CD1c-positive myeloid dendritic cell (primary cell): ENCODE data around the gene AATK.

Source experiments
- DNase-seq: peaks from one replicate; pipeline ENCODE4 v3.0.0-alpha.2; 2016; ENCODE audit errors: extremely low spot score

AATK gene

DNA sequence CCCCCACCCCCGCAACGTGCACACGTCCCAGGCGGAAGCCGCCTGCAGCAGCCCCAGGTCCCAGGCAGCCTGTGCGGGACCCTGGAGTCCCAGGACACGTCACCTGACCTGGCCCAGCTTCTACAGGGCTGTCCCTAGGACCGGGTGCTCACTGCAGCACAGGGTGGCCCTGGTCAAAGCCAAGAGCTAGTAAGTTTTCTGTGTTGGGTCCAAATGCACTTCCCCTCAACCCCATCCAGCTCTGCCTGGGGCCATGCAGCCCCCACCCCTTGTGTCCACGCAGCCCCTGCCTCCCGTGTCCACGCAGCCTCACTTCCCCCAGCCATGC is 22.9 kb downstream of the AATK start:
- DNase-seq = no peak

DNA sequence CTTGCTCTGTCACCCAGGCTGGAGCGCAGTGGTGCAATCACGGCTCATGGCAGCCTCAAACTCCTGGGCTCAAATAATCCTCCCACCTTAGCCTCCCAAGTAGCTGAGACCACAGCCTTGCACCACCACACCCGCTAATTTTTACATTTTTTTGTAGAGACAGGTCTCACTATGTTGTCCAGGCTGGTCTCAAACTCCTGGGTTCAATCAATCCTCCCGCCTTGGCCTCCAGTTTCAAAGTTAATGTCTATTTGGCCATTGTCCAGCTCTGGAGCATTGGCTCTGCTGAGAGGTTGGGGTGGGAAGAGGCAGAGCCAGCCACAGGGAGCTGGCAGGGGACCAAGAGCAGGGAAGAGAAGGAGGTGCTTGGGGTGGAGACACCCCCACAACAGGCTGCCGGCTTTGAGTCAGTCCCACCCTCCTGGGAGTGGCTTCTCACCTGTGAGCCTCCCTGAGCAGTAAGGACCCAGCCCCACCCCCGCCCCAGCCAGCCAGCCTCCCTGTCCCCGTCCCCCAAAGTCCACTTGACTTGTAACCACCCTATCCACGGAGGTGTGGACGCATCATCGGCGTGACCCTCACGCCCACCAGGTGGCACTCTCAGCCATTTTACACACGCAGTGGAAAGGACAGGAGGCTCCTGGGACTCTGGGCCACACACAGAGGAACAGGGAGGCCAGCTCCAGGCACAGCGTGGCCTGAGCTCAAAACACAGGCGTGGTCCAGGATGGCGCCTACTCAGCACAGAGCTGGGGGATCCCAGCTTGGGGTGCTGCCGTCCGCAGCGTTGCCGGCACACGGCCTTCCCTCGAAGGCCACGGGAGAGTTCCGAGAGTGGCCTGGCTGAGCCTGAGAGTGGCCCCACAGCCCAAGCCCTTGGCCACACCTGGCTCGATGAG is 23.5 kb downstream of the AATK start:
- DNase-seq = peak; percentile 87

DNA sequence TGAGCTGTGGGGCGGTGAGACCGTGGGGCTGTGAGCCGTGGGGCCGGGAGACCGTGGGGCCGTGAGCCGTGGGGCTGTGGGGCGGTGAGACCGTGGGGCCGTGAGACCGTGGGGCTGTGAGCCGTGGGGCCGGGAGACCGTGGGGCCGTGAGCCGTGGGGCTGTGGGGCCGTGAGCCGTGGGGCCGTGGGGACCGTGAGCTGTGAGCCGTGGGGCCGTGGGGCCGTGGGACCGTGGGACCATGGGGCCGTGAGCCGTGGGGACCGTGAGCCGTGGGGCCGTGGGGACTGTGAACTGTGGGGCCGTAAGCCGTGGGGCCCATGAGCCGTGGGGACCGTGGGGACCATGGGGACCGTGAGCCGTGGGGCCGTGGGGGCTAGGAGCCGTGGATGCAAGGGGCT is 25.3 kb downstream of the AATK start:
- DNase-seq = no peak

DNA sequence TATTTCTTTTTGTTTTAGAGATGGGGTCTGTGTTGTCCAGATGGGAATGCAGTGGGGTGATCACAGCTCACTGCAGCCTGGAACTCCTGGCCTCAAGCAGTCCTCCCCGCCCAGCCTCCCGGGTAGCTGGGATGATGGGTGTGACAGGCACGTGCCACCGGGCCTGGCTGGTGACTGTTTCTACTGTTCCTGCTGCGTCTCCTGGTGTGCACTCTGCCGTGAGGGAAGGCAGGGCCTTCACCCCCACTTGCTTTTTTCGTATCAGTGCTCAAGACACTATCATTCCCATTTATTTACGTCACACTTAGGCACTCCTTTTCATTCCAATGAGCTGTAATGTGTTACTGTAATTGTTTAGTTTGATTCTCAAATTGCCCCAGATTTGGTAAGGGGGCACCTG is 26.0 kb downstream of the AATK start:
- no peak for DNase-seq

DNA sequence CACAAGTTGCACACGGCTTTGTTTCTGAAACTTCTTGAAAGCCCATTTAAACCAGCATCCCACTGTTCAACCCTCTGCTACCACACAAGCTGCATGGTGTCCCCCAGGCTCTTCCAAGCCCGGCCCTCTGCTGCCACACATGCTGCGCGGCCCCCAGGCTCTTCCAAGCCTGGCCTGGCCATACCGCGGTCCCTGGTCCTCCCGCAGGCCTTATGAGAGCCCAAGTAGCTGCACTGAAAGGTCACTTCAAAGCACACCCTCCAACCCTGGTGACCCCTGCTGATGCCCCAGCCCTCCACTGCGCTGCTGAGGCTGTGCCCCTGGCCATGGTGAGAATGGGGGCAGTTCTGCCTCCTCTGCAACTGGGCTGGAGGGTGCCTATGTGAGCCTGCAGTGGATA is 26.6 kb downstream of the AATK start:
- no peak for DNase-seq

DNA sequence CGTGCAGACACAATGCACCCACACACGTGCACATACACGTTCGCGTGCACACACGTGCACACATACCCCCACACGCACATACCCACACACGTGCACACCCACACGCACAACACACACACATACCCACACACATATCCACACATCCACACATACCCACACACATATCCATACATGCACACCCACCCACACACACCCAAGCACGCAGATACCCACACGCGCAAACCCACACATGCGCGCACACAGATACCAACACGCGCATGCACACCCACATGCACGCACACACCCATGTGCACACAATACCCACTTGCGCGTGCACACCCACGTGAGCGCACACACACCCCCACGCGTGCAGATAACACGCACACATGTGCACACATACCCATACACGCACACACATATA is 27.5 kb downstream of the AATK start:
- no peak for DNase-seq

DNA sequence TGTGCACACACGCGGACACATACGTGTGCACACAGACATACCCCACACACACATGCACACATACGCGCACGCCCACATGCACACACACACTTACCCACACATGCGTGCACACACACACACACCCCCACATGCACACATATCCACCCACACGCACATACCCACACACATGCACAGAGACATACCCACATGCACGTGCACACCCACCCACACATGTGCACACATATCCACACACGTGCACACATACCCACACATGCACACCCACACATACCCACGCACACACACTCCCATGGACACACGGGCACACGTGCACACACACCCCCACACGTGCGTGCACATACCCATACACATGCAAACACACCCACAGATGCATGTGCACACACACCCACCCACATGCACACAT is 27.9 kb downstream of the AATK start:
- DNase-seq = no peak

DNA sequence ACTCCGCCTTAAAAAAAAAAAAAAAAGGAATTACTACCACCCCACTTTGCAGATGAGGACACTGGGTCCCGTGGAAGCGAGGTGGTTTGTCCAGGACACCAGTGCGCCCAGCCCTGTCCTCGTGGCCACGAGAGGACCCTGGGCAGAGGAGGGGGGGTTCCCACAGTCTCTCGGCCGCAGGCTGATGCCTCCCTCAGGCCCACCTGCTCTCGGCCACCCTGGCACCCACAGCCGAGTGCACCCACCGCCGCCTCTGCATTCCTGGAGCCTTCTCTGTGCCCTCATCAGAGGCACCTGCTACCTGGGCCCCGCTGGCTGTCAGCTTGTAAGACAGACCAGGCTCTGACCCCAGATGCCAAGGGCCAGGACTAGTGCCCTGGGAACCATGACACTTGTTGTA is 28.8 kb downstream of the AATK start:
- no peak for DNase-seq

DNA sequence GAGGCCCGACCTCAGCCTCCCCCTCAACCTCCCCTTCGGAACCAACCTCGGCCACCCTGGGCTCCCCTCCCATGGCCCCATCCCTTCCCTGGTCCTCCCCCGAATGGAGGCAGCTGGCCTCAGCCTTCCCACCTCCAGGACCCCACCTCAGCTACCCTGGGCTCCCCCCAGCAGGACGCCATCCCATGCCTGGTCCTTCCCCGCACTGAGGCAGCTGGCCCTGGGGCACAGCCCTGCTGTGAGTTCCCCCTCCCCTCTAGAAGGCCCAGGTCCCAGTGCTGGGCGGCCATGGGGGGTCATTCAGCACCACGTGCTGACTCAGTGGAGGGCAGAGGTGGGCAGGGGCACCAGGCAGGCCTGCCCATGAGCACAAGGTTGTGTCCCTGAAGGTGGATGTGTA is 29.7 kb downstream of the AATK start:
- DNase-seq = no peak

DNA sequence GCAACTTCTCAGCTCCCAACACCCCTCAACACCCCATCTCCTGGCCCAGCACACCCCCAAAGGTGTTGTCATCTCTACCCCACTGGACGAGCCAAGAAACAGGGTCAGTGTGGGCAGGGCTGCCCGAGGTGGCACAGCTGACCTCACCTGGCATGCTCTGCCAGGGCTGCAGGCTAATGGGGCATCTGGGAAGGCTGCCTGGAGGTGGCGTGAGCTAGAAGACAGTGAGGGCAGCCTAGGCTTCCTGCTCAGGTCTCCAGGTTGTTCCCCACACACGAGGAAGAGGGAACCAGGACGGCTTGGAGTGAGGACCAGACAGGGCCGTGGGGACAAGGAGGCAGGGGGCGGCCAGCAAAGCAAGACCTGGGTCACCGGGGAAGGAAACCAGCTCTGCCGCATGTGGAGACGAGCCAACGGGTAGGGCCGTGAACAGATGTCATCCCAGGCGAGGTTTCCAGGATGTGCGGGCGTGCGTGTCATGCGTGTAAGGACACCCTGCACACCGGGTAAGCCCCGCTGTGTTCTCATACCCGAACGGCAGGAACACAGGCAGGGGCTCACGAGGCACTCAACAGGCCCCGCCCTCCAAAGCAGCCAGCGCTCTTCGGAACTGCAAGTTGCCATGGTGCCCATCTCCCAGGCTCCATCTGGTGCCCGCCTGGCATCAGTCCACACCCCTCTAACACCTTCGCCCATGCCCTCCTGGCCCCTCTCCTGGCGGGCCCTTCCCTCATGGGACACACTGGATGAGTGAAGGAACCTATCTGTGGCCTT is 30.3 kb downstream of the AATK start:
- DNase-seq = no peak

DNA sequence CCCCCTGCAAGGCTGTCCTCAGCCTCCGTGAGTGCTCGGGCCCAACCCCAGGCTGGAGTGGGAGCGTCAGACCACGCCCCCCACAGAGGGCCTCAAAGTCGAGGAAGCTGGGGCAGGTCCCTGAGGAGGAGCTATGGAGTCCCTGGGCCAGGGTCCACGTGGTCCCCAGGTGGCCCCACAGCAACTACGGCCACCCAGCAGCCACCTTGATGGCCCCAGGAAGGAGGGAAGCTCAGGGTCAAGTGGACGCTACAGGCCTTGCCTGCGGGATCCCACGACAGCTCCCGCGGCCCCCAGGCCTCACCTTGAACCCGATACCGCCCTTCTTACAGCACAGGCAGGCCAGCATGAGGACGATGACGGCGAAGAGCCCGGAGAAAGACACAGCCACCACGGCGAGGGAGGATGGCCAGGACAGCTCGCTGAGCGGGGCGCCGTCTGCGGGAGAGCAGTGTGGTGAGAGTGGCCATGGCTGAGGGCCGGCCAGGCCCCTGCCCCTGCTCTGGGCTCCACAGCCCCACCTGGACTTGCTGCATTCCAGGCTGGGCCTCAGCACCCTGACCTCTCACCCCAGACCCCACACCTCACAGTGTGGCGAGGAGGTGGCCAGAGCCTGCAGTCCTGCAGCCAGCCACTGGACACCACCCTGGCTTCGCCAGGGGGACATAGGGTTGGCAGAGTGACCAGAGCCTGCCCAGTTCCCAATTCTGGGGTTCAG is 31.8 kb downstream of the AATK start:
- DNase-seq = no peak

DNA sequence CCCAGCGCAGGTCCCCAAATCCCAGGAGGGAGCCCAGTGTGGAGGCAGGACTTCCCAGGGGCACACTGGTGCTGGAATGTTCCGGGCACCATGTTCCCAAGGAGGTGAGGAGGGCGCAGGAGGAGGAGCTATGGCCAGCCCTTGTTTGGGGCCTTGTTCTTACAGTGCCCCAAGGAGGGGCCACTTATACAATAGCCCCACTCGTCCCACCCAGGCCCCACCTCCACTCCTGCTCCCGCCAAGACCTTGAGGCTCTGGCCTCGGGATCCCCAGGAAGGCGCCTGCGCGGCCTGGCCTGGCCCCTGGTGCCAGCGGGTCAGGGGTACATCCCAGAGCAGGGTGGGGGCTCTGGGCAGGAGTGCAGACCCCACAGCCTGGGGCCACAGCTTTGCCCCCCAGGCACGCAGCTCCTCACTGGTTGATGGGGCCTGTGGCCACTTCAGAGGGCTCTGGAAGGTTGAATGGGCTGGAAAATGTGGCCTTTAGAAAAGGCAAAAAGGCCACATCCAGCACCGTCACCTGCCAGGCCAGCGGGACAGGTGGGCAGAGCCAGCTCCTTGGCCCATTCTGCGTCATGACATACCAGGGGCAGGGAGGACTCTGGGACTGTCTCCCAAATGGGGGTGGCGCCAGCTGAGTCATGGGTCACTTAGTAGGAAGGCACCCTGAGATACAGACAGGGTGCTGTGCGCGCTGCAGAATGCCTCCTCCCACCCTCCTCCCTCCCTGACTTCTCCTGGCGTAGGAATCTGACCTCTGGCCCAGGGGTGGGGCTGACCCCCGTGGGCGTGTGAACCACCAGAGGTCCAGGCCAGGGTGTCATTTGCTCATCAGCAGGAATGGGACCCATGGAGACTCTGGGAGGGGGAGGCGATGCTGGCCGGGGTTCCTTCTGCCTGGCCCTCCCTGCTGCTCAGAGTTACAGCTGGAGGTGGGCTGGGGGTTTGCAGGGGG is 33.0 kb downstream of the AATK start:
- peak; percentile 60 for DNase-seq

DNA sequence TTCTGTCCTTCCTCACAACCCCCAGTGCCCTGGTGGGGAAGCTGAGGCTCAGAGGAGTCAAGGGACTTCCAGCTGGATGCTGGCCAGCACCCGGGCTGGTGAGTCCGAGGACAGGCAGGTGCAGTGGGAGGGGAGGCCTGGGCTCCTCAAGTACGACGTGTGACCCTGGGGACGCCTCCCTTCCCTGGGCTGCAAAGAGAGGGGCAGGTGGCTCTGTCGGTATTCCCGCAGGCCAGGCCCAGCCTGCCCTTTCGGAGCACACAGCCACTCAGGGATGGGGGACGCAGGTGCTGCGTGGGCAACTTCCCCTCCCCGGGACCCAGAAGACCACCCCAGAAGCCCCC is 33.9 kb downstream of the AATK start:
- no peak for DNase-seq

DNA sequence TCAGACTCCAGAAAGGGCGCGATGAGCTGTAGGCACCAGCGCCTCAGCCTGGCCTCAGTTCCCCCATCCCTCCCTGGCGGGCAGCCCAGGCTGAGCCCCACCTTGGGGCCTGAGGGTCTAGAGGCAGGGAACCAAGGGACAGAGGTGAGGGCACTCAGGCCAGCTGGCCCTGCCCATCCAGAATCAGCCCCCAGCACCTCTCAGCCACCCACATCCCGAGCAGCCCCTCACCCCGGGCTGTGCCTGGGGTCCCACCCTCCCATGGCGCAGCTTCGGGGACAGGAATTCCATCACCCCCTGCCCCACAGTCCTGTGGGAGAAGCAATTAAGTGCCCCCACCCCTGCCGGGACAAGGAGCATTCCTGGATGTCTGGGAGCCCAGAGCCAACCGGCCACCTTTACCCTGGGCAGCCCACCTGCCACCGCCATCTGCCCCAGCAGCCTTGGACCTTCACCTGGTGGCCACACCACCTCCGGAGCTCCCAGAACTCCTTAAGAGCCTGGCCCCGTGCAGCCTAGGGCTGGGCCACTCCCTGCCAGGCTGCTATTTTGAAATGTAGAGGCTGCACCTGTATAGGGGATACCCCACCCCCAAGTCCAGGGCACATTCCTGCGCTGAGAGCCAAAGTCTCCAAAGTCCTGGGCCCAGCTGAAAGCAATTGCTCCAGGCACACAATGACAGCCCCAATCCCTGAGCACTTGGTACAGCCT is 34.4 kb downstream of the AATK start:
- no peak for DNase-seq

DNA sequence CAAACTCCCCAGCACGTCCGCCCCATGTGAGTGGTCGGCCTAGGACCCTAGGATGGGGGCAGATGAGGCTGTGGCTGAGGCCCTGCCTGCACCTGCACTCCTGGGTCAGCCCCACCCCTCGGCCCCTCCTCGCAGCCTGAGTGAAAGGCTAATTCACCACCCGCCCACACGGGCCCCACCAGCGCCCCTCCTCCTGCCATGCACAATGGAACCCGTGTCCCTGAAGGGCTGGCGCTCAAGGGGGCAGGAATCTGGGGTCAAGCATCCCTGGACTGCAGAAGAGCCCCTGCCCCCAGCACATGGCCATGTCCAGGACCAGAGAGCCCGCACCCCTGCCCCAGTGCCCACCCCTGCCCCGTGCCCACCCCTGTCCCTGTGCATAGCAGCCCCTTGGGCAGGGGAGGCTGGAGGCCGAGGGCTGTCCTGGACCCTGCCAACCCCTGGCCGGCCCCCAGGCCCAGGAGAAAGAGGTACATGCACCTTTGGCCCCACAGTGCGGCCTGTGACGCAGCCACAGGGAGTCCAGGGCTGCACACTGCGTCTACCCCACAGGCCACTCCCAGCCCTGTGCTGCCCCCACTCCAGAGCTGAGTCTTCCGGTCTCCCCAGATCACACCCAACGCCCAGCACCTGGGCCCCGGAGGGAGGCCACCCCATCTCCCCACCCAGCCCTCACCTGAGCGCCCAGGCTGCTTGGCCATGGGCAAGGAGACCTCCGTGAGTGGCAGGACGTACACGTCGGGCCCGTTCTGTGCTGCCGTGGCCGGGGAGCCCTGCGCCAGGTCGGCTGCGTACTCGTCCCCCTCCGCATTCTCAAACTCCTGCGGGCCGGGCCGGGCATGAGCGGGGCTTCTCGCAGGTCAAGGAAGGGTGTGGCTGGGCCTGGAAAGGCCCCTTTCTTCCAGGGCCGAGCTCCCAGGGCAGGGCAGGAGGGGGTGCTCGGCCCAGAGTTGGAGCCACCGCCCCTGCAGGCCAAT is 35.3 kb downstream of the AATK start:
- DNase-seq = no peak

DNA sequence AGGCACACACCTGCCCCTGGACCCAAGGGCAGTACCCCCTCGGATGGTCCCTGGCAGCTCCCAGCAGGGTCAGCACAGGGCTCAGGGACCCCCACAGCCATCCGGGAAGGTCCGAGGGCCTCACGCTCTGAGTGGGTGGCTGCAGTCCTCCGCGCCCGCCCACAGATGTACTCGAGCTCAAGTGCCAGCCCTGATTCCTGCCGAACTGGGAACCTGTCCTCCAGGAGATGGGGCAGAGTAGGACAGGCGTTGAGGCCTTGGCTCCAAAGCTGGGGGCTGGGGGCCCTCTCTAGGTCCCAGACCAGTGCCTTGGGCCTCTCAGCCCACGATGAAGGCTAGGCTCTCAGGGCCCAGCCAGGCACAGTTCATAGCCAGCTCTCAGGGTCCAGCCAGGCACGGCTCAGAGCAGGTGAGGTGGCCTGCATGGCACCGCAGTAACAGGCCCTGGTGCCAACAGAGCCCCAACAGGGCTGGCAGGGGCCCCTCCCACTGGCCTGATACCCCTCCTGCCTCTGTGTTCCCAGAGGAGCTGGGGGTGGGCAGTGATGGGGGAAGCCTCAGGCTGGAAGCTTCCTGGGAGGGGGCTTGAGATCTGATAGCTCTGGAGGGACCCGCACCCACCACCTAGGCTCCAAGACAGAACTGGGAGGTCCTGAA is 36.2 kb downstream of the AATK start:
- no peak for DNase-seq

DNA sequence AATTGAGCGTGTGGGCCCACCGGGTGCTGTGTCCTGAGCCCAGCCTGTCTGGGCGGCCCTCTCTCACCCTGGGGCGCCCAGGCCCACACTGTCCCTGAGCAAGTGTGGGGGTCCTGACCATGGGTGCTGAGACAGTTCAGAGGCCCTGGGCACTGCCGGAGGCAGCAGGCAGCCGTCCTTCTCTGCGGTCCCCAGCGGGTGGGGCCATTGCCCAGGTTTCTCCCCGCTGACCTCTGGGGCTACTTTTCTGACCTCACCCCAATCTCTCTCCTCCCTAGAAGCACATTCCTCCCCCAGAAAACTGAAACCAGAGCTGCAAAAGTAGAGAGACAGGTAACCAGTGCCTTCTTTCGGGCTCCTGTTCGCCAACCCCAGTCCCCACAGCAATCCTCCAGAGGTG is 36.7 kb downstream of the AATK start:
- DNase-seq = no peak

DNA sequence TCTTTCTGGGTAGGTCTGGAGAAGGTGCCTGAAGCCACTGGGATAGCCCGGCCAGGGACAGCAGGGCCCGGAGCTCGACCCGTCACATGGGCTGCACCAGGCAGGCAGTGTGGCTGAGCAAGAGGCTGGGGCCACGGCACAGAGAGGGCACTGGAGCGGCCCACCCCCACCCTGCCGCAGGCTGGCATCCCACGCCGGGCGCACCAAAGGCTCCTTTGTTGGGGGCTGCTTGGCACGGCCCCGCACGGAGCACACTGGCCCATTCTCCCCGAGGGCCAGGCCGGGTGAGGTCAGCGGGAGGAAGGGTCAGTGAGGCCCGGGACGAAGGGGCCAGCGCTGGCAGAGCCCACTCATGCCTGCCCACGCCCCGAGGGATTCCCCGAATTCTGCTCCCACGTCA is 37.2 kb downstream of the AATK start:
- DNase-seq = no peak

DNA sequence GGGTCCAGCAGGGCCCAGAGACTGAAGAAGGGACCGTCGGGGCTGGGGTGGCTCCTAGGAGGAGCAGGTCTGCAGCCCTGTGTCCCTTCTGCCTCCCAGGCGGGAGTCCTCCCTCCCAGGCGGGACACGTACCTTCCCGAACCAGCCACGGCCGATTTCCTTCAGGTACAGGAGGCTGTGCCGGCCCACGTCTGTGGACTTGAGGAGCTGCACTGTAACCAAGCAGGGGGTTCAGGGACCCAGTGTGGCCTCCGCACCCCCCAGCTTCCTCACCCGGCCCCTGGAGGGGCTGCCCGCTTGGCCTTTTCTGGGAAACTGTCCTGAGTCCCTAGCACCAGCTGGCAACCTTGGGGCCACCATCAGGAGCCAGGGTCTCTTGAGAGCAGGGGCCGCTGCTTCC is 37.7 kb downstream of the AATK start:
- no peak for DNase-seq
